A549 treated with CORT108297 at 1 μM for 4 hours (cell line): ENCODE measurements around the gene CDS2. TPM values are rescaled to one million over a fixed set of nuclear protein-coding genes. Genes with fewer than 3 reads are reported as not detected.

ENCODE experiments used
- total RNA-seq: library from RNA; stranded (reverse); fragments of 200-300 nt; extraction: Qiagen RNA extraction; gene quantifications from 5 replicates; pipeline ENCODE4 v1.2.3, GENCODE V29; 2022

The CDS2 gene
- total RNA-seq: 48.5 to 60.2 TPM (median 58.2 TPM) in 5 replicates

DNA sequence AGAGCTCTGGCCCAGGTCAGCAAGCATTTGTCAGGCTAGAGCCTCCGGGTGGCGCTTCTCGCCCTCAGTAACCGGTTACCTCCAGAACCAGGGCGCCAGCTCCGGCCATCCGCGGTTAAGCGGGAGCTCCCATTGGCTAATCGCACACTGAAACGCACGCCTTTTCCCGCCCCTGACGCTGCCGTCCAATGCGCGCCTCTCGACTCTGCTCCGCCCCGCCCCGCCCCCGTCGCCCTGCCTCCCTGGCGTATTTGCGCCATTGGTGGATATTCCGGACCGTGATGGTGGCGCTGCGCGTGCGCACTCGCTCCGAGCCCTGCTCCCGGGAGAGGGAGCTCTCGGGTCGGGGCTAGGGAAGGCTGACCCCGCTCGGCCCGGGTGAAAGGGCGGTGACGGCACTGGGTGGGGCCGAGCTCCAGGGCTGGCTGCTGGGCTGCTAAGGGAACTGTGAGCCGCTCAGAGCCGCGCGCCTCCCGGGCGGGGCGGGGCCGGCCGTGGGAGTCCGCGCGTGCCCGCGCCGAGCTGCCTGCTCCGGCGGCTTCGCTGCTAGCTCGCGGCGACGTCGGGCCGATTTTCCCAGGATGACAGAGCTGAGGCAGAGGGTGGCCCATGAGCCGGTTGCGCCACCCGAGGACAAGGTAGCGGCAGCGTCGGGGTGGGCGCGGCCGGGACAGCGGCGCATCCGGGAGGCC lies at the start of gene CDS2:
TSS of gene CDS2 (plus strand) at position 497 of the 692 bp plus-strand sequence. CDS start at position 582, 85 bp downstream.

DNA sequence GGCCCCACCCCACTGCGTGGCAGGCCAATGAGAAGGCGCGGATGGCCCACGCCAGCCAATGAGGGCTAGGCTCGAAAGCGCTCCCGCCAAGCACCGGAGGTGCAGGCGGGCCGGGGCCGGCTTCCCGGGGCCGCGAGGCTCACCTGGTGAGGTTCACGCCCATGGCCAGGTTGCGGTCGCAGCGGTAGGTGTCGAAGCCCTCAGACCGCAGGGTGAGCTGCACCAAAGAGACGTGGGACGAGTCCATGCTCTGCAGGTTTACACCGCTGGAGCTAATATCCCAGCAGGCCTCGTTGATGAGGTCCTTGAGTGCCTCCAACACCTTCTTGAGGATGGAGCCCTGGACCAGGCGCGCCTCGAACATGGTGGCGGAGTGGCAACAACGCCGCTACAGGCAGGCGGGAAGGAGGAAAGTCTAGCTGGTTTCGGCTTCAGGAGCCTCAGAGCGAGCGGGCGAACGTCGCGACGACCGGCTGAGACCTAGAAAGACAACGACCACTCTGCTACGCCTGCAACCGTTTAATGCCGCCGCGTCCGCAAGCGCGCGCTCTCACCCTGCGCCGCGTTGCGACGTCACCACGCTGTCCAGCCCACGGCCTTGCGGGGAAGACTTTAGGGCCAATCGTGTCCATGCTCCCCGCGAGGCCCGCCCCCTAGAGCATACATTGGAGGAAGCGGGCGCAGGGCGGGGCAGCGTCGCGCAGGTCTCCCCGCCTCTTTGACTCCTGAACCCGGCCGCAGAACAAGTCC lies 7.2 kb upstream of the CDS2 start, which contains the start of gene PCNA:
TSS of gene PCNA (minus strand) at position 524 of the 750 bp plus-strand sequence. CDS start at position 364, 160 bp downstream.

Other genes starting within 250 kb of the CDS2 start
- 13.9 to 17.0 TPM (median 16.1 TPM) in 5 replicates for gene SLC23A2, start 125.5 kb upstream of the CDS2 start, total RNA-seq
- gene TMEM230, start 13.9 kb upstream of the CDS2 start, total RNA-seq: 106 to 120 TPM (median 109 TPM) in 5 replicates
- gene PCNA, start 7.0 kb upstream of the CDS2 start, total RNA-seq: 396 to 435 TPM (median 412 TPM) in 5 replicates
- not detected in 5 replicates for gene PROKR2, start 189.9 kb downstream of the CDS2 start, total RNA-seq